CD14-positive monocyte (primary cell): ENCODE results near the gene ZNF784. TPM values are rescaled to one million over a fixed set of nuclear protein-coding genes. Genes with fewer than 3 reads are reported as not detected.

Experiments
- DNase-seq, 3 donors: peaks; one replicate each; pipeline ENCODE4 v3.0.0-alpha.2; 2011 to 2022
- H2AFZ ChIP-seq: 2 replicates; pipeline ENCODE4 v1.6.0; 2012; ENCODE audit warnings: mild to moderate bottlenecking, low read depth, low read length, inconsistent platforms; ENCODE audit not compliant: insufficient read depth, poor library complexity, severe bottlenecking
- H3K27ac ChIP-seq, 2 donors: 1 replicate in 1 of 2; 2 replicates in 1 of 2; pipeline ENCODE4 v1.5.1; 2012 to 2013; ENCODE audit warnings: low read length in 2 of 2, control low read depth in 1 of 2, inconsistent platforms in 1 of 2, low read depth in 1 of 2, mild to moderate bottlenecking in 1 of 2
- H3K27me3 ChIP-seq, 2 donors: one replicate each; pipeline versions ENCODE4 v1.6.0 to v1.6.1; 2011 to 2013; ENCODE audit warnings: low read length in 2 of 2; ENCODE audit not compliant: control insufficient read depth in 2 of 2, insufficient read depth in 2 of 2
- H3K36me3 ChIP-seq, 2 donors: replicated peaks in 1 of 2; 1 replicate in 1 of 2; 2 replicates in 1 of 2; pipeline versions ENCODE4 v1.5.1 to v1.6.1; 2012 to 2013; ENCODE audit warnings: low read length in 2 of 2, control low read depth in 1 of 2, inconsistent platforms in 1 of 2, mild to moderate bottlenecking in 1 of 2; ENCODE audit not compliant: insufficient read depth in 2 of 2, control insufficient read depth in 1 of 2
- H3K4me1 ChIP-seq, 2 donors: 1 replicate in 1 of 2; 2 replicates in 1 of 2; pipeline versions ENCODE4 v1.5.1 to v1.6.1; 2012 to 2013; ENCODE audit warnings: low read length in 2 of 2, control low read depth in 1 of 2, inconsistent platforms in 1 of 2, mild to moderate bottlenecking in 1 of 2, moderate library complexity in 1 of 2; ENCODE audit not compliant: insufficient read depth in 2 of 2, control insufficient read depth in 1 of 2
- H3K4me2 ChIP-seq: replicated peaks from 2 replicates; pipeline ENCODE3; 2012; ENCODE audit warnings: low read length, moderate library complexity, mild to moderate bottlenecking; ENCODE audit not compliant: poor library complexity, severe bottlenecking; ENCODE audit errors: extremely low read depth
- H3K4me3 ChIP-seq, 3 experiments: fragments of 200-600 bp in 1 of 3; sonication (generic) in 1 of 3; replicated peaks in 1 of 3; 1 replicate in 2 of 3; 2 replicates in 1 of 3; pipeline ENCODE4 v1.5.1; 2011 to 2013; ENCODE audit warnings: low read length in 3 of 3, mild to moderate bottlenecking in 3 of 3, control low read depth in 2 of 3, low read depth in 2 of 3, inconsistent platforms in 1 of 3, moderate library complexity in 1 of 3
- H3K79me2 ChIP-seq: 2 replicates; pipeline ENCODE4 v1.6.0; 2012; ENCODE audit warnings: mild to moderate bottlenecking, control low read depth, inconsistent platforms, low read length, moderate library complexity; ENCODE audit not compliant: insufficient read depth
- H3K9ac ChIP-seq: 2 replicates; pipeline ENCODE4 v1.6.0; 2017; ENCODE audit warnings: low read length, mild to moderate bottlenecking; ENCODE audit not compliant: insufficient read depth, poor library complexity, severe bottlenecking
- H3K9me3 ChIP-seq, 2 donors: replicated peaks in 1 of 2; 1 replicate in 1 of 2; 2 replicates in 1 of 2; pipeline versions ENCODE4 v1.5.1 to v1.6.1; 2012 to 2013; ENCODE audit warnings: low read length in 2 of 2, control low read depth in 1 of 2; ENCODE audit not compliant: control insufficient read depth in 1 of 2, insufficient read depth in 1 of 2
- H4K20me1 ChIP-seq: 2 replicates; pipeline ENCODE4 v1.6.0; 2012; ENCODE audit warnings: mild to moderate bottlenecking, low read length, control low read depth, moderate library complexity; ENCODE audit not compliant: insufficient read depth
- H3K27ac Mint-ChIP-seq, 7 donors: one replicate each; pipeline ENCODE4 v1.8.0; 2020; ENCODE audit warnings: mild to moderate bottlenecking in 7 of 7, mixed read lengths in 7 of 7, moderate library complexity in 6 of 7, inconsistent platforms in 2 of 7
- H3K27me3 Mint-ChIP-seq, 3 donors: one replicate each; pipeline ENCODE4 v1.8.0; 2021 to 2022; ENCODE audit warnings: low read depth in 3 of 3, mild to moderate bottlenecking in 3 of 3, mixed read lengths in 3 of 3, moderate library complexity in 3 of 3, inconsistent platforms in 1 of 3
- H3K36me3 Mint-ChIP-seq, 2 donors: one replicate each; pipeline ENCODE4 v1.8.0; 2020; ENCODE audit warnings: mixed read lengths in 2 of 2, inconsistent platforms in 1 of 2, mild to moderate bottlenecking in 1 of 2
- H3K4me1 Mint-ChIP-seq: one replicate; pipeline ENCODE4 v1.8.0; 2020; ENCODE audit warnings: mild to moderate bottlenecking, mixed read lengths
- H3K4me3 Mint-ChIP-seq, 2 donors: one replicate each; pipeline ENCODE4 v1.8.0; 2020; ENCODE audit warnings: mild to moderate bottlenecking in 2 of 2, mixed read lengths in 2 of 2, moderate library complexity in 1 of 2
- H3K9me3 Mint-ChIP-seq, 7 donors: one replicate each; pipeline ENCODE4 v1.8.0; 2020 to 2022; ENCODE audit warnings: mixed read lengths in 7 of 7, mild to moderate bottlenecking in 6 of 7, moderate library complexity in 6 of 7, inconsistent platforms in 2 of 7
- WGBS: methylation state at CpG from one replicate; pipeline ENCODE4 v1.1.5; 2013; ENCODE audit warnings: missing lambda C conversion rate; ENCODE audit not compliant: insufficient coverage; 5-methylcytosine and 5-hydroxymethylcytosine counted together
- intact Hi-C, 2 donors: fragments of 100-400 bp; cut with micrococcal nuclease; formaldehyde crosslinking; loops; one replicate each; pipeline versions ENCODE4 v1.15.0 to v1.15.1; 2023
- polyA minus RNA-seq: library from RNA; depleted of rRNA, polyadenylated mRNA; stranded (reverse); fragments of >200 nt; gene quantifications from 2 replicates; pipeline ENCODE4 v1.2.3, GENCODE V29; 2012
- polyA plus RNA-seq, 3 donors: library from polyadenylated mRNA; depleted of rRNA in 1 of 3; unstranded in 2 of 3; stranded (reverse) in 1 of 3; fragments of 300-500 nt in 2 of 3; fragments of >200 nt in 1 of 3; fragmentation: Illumina TruSeq in 2 of 3; gene quantifications; 1 replicate in 2 of 3; 2 replicates in 1 of 3; pipeline ENCODE4 v1.2.3, GENCODE V29; 2012 to 2021
- total RNA-seq, 12 experiments: library from RNA in 1 of 12; stranded (reverse) in 1 of 12; fragments of 120-200 nt in 1 of 12; gene quantifications; one replicate each; pipeline ENCODE4 v1.2.4 and lab custom pipeline; 2013 to 2026; ENCODE audit warnings: mixed read lengths in 6 of 12, inconsistent platforms in 1 of 12
- TF ChIP-seq, protein P1 (sequence below): fragments of 200-600 bp; IDR thresholded peaks from one replicate; pipeline ENCODE4 v1.8.0; 2022; ENCODE audit warnings: antibody characterized with exemption, mild to moderate bottlenecking

The ZNF784 gene, protein sequence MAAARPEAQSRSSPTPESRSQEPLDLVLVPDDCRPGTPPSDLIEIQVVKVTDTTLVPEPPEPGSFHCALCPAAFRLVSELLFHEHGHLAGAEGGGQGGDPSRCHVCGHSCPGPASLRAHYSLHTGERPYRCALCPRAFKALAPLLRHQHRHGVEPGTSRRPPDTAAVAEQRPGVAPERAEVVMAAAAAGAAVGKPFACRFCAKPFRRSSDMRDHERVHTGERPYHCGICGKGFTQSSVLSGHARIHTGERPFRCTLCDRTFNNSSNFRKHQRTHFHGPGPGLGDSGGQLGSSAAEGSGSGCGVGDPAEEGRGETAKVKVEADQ
- 5.1 TPM for total RNA-seq (2013)
- polyA plus RNA-seq (1 to 10 TPM; 1.5 to 5.5 (median 2.4) TPM), polyA minus RNA-seq (9.7 and 14.4 TPM in 2 replicates), total RNA-seq (lab: John Stamatoyannopoulos, UW) (1.6 to 5.6 (median 3.6) reads per million in 11 experiments)

DNA sequence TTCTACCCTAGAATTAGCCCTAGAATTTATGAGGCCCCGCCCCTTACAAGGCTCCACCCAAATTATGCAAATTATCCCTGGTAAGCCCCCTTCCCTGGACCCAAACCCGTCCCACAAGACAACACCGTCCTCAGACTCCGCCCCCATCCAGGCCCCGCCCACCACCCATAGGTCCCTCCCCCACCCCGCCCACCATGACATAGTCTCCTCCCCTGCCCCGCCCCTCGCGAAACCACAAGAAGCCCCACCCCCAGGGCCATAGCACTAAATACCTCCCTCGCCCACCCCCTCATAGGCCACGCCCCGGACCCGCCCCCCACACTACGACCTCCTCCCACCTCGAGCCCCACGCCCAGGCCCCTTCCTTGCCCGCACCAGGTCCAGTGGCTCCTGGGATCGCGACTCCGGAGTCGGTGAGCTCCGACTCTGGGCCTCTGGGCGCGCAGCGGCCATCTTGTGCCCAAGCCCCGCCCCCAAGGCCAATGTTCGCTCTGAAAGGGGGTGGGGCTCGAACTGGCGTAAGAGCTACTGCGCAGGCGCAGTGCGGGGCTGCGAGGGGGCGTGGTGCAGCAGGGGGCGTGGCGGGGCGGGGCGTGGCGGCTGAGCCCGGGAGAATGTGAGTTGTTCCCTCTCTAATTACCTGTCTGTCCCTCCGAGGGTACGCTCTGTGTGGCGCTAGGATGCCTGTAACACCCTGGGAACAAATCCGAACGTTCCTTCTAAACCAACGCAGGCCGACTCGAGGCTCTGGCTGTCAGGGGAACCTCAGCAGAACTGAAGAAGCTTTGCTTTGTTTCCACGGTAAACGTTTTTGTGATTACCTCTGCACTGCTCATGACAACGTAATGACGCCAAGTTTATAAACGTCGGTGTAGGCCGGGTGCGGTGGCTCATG lies at the start of gene ZNF784:
Gene ZNF784 (minus strand): TSS at position 458 of the 895 bp plus-strand sequence. CDS start 5 bp downstream, at position 453.
- peak; percentile 88 to 94 (median 91) for DNase-seq
- peaks cover 5 to 14% of the 10 kb centered on the region in 2 donors for H3K36me3 Mint-ChIP-seq
- Histone ChIP-seq H3K9ac (peak within 1 kb of the TSS; percentile 78), H4K20me1 (no peaks in the 10 kb centered on the region), H3K9me3 (no peaks in the 10 kb centered on the region), H3K4me3 (peak within 1 kb of the TSS; percentile 54 to 85 (median 63)), H3K27me3 (no peaks in the 10 kb centered on the region), H3K4me1 (peaks cover 45 to 54% of the 10 kb centered on the region in 2 donors), H3K4me2 (peak within 1 kb of the TSS; percentile 70), H3K79me2 (peaks cover 17% of the 10 kb centered on the region), H3K36me3 (no peaks in the 10 kb centered on the region), H2AFZ (peak within 1 kb of the TSS; percentile 76), H3K27ac (peak within 1 kb of the TSS; percentile 78 to 86)
- peak within 1 kb of the TSS; percentile 85 to 94 for H3K4me3 Mint-ChIP-seq
- WGBS, result under 1% methylated on average over 40 of the region's 56 CpGs
- TF ChIP-seq, protein P1, sequence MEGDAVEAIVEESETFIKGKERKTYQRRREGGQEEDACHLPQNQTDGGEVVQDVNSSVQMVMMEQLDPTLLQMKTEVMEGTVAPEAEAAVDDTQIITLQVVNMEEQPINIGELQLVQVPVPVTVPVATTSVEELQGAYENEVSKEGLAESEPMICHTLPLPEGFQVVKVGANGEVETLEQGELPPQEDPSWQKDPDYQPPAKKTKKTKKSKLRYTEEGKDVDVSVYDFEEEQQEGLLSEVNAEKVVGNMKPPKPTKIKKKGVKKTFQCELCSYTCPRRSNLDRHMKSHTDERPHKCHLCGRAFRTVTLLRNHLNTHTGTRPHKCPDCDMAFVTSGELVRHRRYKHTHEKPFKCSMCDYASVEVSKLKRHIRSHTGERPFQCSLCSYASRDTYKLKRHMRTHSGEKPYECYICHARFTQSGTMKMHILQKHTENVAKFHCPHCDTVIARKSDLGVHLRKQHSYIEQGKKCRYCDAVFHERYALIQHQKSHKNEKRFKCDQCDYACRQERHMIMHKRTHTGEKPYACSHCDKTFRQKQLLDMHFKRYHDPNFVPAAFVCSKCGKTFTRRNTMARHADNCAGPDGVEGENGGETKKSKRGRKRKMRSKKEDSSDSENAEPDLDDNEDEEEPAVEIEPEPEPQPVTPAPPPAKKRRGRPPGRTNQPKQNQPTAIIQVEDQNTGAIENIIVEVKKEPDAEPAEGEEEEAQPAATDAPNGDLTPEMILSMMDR, result no peak
- peaks cover 0 to 4% (median 0%) of the 10 kb centered on the region in 7 donors for H3K9me3 Mint-ChIP-seq
- peaks cover 0 to 8% (median 1%) of the 10 kb centered on the region in 3 donors for H3K27me3 Mint-ChIP-seq
- peaks cover 40% of the 10 kb centered on the region for H3K4me1 Mint-ChIP-seq
- peak within 1 kb of the TSS; percentile 91 to 99 (median 98) for H3K27ac Mint-ChIP-seq
- intact Hi-C loops, result loop anchor here (2.0 to 5.0 kb wide), 2 partner anchors 26 to 37 kb away; partner anchors contain the start of gene FIZ1 (in 1 of the 2)

DNA sequence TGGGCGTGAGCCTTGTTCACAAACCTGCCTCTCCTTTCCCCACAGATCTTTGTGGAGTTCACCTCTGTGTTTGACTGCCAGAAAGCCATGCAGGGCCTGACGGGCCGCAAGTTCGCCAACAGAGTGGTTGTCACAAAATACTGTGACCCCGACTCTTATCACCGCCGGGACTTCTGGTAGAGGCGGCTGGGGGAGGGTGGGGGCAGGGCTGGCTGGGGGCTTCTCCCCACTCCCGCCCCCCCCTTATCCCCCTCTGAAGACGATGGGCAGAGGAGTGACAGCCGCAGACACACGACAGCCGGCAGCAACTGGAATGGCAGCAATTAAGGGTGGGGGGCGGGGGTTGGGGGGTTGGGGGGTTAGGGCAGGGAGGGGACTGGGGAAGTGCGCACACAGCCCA lies 49.5 kb upstream of the ZNF784 start:
- H3K27ac ChIP-seq, result peak overlapping the region; percentile 71 to 87
- Mint-ChIP-seq H3K9me3 (peaks cover 0 to 2% (median 0%) of the 10 kb centered on the region in 7 donors), H3K36me3 (peaks cover 58 to 67% of the 10 kb centered on the region in 2 donors), H3K4me3 (no peak overlapping the region), H3K4me1 (peaks cover 46% of the 10 kb centered on the region), H3K27ac (peak overlapping the region; percentile 80 to 95 (median 90)), H3K27me3 (no peaks in the 10 kb centered on the region)
- H3K9ac ChIP-seq, result no peak overlapping the region
- intact Hi-C loops, result loop anchor here in 1 of 2 donors (2.0 kb wide), 1 partner anchor 39 kb away; no protein-coding TSS in a partner anchor
- H3K79me2 ChIP-seq, result peaks cover 86% of the 10 kb centered on the region
- H3K27me3 ChIP-seq, result no peaks in the 10 kb centered on the region
- DNase-seq, result no peak
- H3K4me2 ChIP-seq, result no peak overlapping the region
- WGBS, result 80% methylated on average over 1 of the region's 15 CpGs
- peaks cover 39 to 40% of the 10 kb centered on the region in 2 donors for H3K4me1 ChIP-seq
- no peak overlapping the region for H2AFZ ChIP-seq
- H3K9me3 ChIP-seq, result no peaks in the 10 kb centered on the region
- TF ChIP-seq, protein P1, result no peak
- H3K4me3 ChIP-seq, result no peak overlapping the region
- peaks cover 81% of the 10 kb centered on the region for H4K20me1 ChIP-seq
- H3K36me3 ChIP-seq, result peaks cover 36 to 49% of the 10 kb centered on the region in 2 donors
